Measurements from ENCODE around the gene CTH.

Gene CTH

DNA sequence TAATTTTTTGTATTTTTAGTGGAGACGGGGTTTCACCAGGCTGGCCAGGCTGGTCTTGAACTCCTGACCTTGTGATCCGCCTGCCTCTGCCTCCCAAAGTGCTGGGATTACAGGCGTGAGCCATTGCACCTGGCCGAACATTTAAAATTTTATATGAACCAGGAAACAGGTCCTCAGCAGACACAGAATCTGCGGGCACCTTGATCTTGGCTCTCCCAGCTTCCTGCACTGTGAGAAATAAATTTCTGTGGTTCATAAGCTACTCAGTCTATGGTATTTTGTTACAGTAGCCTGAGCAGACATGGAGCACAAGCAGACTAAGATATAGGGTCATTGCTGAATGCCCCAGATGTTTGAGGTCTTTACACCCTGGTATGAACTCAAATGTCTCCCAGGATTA is 23.6 kb upstream of the CTH start:
- no peak overlapping the region for H3K4me3 ChIP-seq (ENCODE audit: low read depth, low read length)
- POLR2A ChIA-PET: no interaction called here
- no peak for DNase-seq (ENCODE audit: low read depth, low spot score)
- CTCF ChIA-PET: no interaction called here
- TF ChIP-seq, protein P1, sequence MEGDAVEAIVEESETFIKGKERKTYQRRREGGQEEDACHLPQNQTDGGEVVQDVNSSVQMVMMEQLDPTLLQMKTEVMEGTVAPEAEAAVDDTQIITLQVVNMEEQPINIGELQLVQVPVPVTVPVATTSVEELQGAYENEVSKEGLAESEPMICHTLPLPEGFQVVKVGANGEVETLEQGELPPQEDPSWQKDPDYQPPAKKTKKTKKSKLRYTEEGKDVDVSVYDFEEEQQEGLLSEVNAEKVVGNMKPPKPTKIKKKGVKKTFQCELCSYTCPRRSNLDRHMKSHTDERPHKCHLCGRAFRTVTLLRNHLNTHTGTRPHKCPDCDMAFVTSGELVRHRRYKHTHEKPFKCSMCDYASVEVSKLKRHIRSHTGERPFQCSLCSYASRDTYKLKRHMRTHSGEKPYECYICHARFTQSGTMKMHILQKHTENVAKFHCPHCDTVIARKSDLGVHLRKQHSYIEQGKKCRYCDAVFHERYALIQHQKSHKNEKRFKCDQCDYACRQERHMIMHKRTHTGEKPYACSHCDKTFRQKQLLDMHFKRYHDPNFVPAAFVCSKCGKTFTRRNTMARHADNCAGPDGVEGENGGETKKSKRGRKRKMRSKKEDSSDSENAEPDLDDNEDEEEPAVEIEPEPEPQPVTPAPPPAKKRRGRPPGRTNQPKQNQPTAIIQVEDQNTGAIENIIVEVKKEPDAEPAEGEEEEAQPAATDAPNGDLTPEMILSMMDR (IDR thresholded peaks at IDR 0.05; ENCODE audit: insufficient read depth, low read length, missing control alignments): no peak

DNA sequence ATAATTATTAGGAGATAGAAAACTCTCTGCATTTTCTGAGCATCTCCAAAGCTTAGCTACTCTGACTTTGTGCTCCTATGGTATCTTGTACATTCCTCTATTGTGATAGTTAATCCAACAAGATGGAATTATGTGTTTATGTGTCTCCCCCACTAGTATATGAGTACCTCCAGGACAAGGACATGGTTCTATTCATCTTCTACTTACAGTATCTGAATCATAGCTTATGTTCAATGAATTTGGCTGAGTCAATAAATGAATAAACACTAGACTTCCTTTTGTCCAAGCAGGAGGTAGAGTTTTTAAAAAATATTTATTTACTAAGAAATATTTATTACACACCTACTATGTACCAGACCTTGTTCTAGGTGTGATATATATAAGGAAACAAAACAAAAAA is 18.4 kb upstream of the CTH start:
- ChIA-PET POLR2A (no interaction called here), CTCF (no interaction called here)
- no peak overlapping the region for H3K4me3 ChIP-seq (ENCODE audit: low read depth, low read length)
- TF ChIP-seq, protein P1 (IDR thresholded peaks at IDR 0.05; ENCODE audit: insufficient read depth, low read length, missing control alignments): no peak
- DNase-seq (ENCODE audit: low read depth, low spot score): no peak

DNA sequence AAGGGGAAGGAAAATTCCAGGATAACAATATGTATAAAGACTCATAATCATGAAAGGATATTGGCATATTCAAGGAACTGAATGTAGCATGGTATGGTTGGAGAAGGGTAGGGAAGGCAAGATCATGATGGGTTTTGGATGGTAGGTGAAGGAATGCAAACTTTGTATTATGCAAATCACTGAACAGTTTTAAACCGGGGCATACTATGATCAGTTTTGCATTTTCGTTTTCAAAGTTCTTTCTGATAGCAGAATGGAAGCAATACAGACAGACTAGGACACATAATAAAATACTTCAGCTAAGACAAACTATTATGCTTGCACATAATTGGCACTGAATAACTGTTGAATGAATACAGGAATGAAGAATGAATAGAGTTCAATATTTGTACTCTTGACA is 14.5 kb upstream of the CTH start:
- no peak overlapping the region for H3K4me3 ChIP-seq (ENCODE audit: low read depth, low read length)
- TF ChIP-seq, protein P1 (IDR thresholded peaks at IDR 0.05; ENCODE audit: insufficient read depth, low read length, missing control alignments): no peak
- ChIA-PET POLR2A (no interaction called here), CTCF (no interaction called here)
- DNase-seq (ENCODE audit: low read depth, low spot score): no peak

DNA sequence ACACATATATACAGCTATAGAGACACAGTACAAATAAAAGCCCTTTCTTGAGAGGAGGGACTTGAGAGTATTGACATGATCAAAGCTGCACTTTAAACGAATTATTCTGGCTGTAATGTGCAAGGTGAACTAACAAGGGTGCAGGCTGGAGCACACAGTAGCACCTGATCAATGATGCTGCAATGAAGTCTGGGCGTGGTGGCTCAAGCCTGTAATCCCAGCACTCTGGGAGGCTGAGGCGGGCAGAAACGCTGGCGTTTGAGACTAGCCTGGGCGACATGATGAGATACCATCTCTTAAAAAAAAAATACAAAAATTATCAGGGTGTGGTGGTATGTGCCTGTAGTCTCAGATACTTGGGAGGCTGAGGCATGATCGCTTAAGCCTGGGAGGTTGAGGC is 14.1 kb upstream of the CTH start:
- POLR2A ChIA-PET: no interaction called here
- DNase-seq (ENCODE audit: low read depth, low spot score): no peak
- TF ChIP-seq, protein P1 (IDR thresholded peaks at IDR 0.05; ENCODE audit: insufficient read depth, low read length, missing control alignments): no peak
- no peak overlapping the region for H3K4me3 ChIP-seq (ENCODE audit: low read depth, low read length)
- CTCF ChIA-PET: no interaction called here

DNA sequence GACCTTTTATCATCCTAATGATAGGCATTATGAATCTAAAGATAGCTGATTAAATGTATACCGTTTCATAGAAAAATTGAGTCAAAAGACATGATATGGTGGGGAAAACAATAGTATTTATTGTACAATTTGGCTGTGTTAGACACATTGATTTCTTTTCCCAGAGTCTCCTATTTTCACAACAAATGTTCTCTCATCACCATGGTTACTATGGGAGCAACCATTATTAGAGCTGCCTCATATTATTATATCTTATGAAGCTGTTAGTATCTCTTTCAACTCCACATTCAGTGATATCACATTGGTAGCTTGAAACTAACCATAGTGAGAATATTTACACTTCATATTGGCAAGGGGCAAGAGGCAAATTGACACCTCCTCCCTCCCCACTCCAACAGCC is 10.7 kb upstream of the CTH start:
- CTCF ChIA-PET: no interaction called here
- POLR2A ChIA-PET: interaction anchor here (0.6 kb wide), 1 partner anchor 9 kb away, joined by 4 read pairs; no protein-coding TSS in a partner anchor
- TF ChIP-seq, protein P1 (IDR thresholded peaks at IDR 0.05; ENCODE audit: insufficient read depth, low read length, missing control alignments): no peak
- DNase-seq (ENCODE audit: low read depth, low spot score): no peak
- H3K4me3 ChIP-seq (ENCODE audit: low read depth, low read length): no peak overlapping the region

DNA sequence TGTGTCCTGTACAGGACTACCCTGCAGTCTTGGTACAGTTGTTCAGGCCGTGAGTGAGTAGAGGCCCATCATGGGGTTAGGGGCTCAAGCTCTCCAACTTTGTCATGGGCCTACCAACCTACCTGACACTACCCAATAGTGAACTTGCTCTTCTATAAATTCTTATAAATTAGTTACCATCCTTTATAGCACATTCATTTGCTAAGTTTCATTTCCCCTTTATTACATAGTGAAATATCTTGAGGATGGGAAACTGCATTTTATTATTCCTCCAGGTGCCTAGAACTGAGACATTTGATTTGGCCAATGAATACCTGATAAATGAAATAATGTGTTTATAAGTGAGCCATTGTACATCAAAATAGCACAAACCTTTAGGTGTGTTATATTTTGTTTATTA is 9.1 kb upstream of the CTH start:
- no peak overlapping the region for H3K4me3 ChIP-seq (ENCODE audit: low read depth, low read length)
- ChIA-PET CTCF (no interaction called here), POLR2A (no interaction called here)

More for the DNA sequence above, 9.1 kb upstream of the CTH start:
- TF ChIP-seq, protein P1 (IDR thresholded peaks at IDR 0.05; ENCODE audit: insufficient read depth, low read length, missing control alignments): no peak
- DNase-seq (ENCODE audit: low read depth, low spot score): no peak

Data from AG04449 (cell line).